Stimulated activated CD4-positive, alpha-beta T cell treated with anti-CD3 and anti-CD28 coated beads, Interleukin-12 subunit alpha, Interleukin-12 subunit beta, amount 100 ng/mL, for 24 hours (primary cell): ENCODE measurements around the gene APOL3.
"Not testable (repeated sequence)": the region's sequence is repeated elsewhere in the genome, so short reads cannot be mapped to it uniquely, and the experiment has no call there.

Experiments used
- DNase-seq, 2 experiments: peaks; one replicate each; pipeline ENCODE4 v3.0.0-alpha.2; 2020; ENCODE audit warnings: low read depth in 2 of 2

APOL3 gene

GRCh38 chr22:36156515-36157419, 3.8 kb downstream of the APOL3 start:
- DNase-seq, result peak; percentile 59 to 78

DNA sequence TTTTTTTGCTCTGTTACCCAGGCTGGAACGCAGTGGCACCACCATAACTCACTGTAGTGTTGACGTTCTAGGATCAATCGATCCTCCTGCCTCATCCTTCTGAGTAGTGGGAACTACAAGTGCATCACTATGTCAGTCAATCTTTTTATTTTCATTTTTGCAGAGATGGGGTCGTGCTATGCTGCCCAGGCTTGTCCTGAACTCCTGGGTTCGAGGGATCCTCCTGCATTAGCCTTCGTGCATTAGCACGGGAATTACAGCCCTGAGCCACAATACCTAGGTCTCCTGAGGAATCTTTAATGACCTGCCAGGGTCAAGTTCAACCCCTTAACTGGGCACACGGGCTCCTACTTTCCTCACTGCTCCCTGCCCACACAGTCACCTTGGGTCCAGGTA, 4.4 kb downstream of the APOL3 start:
- no peak for DNase-seq

DNA sequence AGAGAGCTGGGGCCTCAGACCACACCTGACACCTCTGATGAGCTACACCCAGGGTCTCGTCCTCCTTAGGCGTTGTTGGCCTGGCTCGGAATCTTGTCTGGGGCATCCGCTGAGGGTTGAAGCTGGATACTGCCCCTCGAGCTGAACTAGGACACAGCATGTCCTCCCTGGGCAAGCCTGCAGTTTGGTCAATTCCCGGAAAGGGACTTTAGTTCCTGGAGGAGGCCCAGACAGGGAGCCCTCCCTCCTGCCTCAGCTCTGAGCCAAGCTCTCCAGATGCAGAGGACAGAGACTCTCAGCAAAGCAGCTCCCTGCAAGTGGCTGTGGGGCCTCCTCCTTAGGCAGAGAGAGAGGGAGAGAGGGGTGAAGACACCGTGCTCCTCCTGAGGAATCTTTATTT, 4.9 kb downstream of the APOL3 start:
- no peak for DNase-seq

DNA sequence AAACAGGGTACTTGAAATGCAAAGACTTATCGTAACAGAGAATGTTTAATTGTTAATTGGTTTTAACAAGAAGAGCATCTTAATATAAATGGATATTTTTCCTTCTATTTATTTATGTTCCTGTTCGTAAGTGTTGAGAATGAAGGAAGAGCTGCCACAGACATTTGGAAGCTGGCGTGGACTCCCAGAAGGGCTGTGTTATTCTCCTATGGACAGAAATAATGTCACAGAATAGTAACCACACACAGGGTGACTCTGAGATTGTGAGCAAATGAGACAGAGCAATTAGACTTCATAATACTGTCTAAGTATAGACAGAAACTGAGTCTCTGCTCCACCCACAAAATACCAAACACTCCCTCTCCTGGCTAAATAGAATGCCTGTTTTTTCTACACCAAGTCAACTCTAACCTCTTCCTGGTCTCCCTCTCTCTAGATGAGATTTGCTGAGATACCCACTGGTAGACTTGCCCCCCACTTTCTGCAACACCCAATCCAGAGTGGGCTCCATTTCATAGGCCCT, 6.1 kb downstream of the APOL3 start:
- no peak for DNase-seq

DNA sequence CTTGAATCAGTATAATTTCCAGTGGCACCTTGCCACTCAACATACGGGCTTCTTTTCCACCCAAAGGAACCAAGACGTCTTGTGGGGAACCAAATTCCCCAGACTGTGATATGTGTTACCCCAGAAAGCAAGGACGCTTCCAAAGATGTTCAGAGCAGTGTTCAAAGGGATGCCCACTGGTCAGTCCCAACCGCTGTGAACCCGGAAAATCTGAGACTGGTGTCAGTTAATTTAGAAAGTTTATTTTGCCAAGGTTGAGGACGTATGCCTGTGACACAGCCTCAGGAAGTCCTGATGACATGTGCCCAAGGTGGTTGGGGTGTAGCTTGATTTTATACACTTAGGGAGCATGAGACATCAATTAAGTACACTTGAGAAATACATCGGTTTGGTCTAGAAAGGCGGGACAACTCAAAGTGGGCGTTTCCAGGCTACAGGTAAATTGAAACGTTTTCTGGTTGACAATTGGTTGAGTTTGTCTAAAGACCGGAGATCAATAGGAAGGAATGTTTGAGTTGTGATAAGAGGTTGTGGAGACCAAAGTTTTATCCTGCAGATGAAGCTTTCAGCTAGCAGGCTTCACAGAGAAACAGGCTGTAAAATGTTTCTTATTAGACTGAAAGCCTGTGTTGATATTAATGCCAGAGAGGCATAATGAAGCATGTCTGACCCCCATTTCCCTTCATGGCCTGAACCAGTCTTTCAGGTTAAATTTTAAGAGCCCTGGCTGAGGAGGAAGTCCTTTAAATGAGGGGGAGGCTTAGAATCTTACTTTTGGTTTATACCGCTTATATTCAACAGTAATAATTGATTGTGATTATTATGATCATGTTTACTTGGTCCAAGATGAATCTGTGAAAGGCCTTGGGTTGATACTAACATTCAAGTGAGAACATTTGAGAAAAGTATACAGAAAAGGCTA, 6.8 kb downstream of the APOL3 start:
- DNase-seq, result no peak

DNA sequence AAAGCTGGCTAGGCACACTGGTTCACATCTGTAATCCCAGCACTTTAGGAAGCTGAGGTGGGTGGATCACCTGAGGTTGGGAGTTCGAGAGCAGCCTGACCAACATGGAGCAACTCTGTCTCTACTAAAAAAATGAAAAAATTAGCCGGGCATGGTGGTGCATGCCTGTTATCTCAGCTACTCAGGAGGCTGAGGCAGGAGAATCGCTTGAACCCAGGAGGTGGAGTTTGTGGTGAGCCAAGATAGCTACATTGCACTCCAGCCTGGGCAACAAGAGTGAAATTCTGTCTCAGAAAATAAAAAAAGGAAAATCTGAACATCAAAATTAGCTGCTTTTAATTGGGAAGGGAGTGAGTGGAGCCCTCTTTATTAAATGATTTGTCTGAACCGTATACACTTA, 7.7 kb downstream of the APOL3 start:
- DNase-seq, result not testable (repeated sequence)

DNA sequence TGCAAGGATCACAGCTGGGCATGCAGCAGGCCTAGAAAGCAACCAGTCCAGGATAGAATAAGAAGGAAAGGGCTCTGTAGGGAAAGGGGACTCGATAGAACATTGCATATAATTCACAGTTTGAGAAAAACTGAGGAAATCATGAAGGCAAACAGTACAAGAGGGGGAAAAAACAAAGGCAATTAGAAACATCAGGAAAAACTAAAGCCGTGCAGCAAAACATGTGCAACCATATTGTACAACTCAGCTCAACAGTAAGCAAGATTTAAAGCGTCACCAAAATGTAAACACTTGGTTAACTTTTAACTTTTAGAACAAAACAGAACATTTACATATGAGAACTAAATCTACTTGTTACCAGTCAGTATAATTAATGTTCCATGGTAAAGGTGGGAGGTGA, 8.5 kb downstream of the APOL3 start:
- DNase-seq, result no peak

DNA sequence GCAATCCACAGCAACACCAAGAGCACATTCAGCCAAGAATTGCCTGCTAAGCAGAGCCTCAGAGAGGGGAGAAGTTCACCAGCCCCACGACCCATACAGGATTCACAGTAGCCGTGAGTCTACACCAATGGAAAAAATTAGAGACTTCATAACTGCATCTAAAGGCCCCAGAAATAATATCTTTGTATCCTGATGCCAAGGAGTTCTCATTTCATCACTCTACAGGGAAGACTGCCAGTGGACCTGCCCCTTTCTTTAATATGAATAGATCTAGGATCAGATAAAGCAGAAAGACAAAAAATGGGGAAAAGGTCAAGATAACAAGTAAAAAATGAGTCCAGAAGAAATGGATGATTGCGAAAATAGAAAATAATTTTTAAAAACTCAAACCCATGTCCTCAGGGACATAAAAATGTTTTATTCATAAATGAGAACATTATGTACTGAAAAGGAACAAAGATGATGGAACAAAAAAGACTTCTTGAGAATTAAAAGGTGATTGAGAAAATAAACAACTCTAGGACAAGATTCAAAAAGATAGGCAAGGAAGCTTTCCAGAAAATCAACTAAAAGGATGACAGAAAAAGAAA, 9.5 kb downstream of the APOL3 start:
- no peak for DNase-seq

DNA sequence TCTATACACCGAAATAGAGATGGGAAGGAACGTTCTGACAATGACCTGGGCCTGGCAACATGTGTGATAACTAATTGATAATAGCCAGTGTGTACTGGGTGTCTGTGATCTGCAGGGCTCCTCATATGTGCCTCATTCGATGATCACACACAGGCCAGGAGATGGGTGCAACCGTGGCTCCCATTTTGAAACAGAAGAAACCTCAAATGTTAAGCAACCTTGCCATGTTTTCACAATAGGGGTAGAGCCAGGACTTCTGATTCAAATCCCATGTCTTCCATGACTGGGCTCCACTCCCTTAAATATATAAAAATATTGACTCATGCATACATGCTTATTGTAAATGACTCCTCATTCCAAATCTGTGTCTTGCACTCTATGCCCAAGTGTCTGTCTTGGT, 11.1 kb downstream of the APOL3 start:
- no peak for DNase-seq

DNA sequence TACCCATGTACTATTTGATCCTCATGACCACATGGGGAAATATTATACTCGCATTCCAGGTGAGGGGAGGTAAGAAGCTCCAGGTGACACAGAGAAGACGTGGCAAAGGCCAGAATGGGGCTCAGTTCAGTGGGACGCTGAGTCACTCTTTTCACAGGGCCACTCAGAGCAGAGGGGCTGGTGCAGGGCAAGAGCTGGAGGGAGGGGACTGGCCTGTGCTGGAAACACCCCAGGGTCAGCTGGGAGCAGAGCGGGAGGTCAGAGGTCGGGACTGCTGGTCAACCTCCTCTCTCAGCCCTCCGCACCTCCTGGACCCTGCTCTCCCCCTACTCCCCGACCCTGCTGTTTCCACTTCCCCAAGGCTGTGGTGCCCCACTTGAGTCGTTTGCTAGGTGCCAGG, 12.1 kb downstream of the APOL3 start:
- no peak for DNase-seq

- no peak for DNase-seq
Observed at GRCh38 chr22:36147196-36147791, 13.3 kb downstream of the APOL3 start.

- no peak for DNase-seq
Observed at GRCh38 chr22:36145881-36146280, 14.7 kb downstream of the APOL3 start.

DNA sequence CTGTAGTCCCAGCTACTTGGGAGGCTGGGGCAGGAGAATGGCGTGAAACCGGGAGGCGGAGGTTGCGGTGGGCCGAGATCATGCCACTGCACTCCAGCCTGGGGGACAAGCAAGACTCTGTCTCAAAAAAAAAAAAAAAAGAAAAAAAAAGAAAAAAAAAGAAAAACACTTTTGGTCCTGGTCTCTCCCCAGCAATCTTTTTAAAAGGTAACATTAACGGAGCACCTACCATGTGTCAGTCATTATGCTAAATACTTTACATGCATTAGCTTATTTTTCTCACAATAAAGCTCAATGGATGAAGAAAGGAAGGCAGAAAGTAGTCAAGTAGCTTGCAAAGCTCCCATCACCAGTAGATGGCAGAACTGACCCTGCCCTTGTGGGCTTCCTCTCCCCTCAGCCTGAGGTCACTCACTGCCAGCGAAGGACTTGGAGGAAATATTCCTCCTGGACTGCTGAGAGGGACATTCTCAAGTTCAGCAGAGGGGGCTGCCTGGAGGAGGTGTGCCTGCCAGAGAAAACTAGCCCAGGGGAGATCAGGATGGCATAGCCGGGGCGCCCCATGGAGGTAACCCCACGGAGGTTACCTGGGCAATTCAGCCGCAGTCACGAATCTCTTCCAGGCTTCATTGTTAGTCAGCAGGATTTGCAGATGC, 15.5 kb downstream of the APOL3 start:
- no peak for DNase-seq

- no peak for DNase-seq
Observed at GRCh38 chr22:36143956-36144355, 16.6 kb downstream of the APOL3 start.

- DNase-seq, result no peak
Observed at GRCh38 chr22:36143066-36143815, 17.3 kb downstream of the APOL3 start.

- DNase-seq, result no peak
Observed at GRCh38 chr22:36141481-36141880, 19.1 kb downstream of the APOL3 start.

- not testable (repeated sequence) for DNase-seq
Observed at GRCh38 chr22:36138709-36139108, 21.8 kb downstream of the APOL3 start.

GRCh38 chr22:36136988-36137387, 23.6 kb downstream of the APOL3 start:
- no peak for DNase-seq

- no peak for DNase-seq
Observed at GRCh38 chr22:36136475-36136874, 24.1 kb downstream of the APOL3 start.

GRCh38 chr22:36135306-36135980, 25.1 kb downstream of the APOL3 start:
- no peak for DNase-seq
